Activated naive CD4-positive, alpha-beta T cell treated with anti-CD3 and anti-CD28 coated beads, Interleukin-2, amount 50 U/mL, for 16 hours (primary cell): ENCODE data around the gene MRPL27.
"Not testable (repeated sequence)": the region's sequence is repeated elsewhere in the genome, so short reads cannot be mapped to it uniquely, and the experiment has no call there.

ENCODE experiments used
- DNase-seq: peaks from one replicate; pipeline ENCODE4 v3.0.0-alpha.2; 2020

MRPL27 gene

DNA sequence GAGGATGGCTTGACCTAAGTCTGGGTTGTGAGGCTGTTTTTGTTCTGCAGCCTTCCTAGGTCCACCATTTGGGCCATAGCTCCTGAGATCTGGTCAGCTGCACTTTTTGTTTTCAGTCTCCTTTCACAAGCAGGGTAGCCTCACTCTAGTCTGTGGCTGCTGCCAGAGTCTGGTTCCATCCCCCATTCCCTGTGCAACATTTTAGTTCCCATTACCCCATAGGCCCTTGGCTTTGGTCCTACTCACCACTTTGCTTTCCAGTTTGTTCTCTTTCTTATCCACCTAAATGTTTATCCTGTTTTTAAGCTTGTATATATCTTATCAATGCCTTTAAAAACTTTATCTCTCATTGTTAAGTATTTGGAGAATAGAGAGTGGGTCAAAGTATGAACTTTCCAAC lies 33.6 kb downstream of the MRPL27 start:
- DNase-seq = no peak

GRCh38 chr17:50338645-50339044 lies 34.3 kb downstream of the MRPL27 start:
- DNase-seq = no peak

GRCh38 chr17:50337956-50338355 lies 35.0 kb downstream of the MRPL27 start:
- DNase-seq = no peak

DNA sequence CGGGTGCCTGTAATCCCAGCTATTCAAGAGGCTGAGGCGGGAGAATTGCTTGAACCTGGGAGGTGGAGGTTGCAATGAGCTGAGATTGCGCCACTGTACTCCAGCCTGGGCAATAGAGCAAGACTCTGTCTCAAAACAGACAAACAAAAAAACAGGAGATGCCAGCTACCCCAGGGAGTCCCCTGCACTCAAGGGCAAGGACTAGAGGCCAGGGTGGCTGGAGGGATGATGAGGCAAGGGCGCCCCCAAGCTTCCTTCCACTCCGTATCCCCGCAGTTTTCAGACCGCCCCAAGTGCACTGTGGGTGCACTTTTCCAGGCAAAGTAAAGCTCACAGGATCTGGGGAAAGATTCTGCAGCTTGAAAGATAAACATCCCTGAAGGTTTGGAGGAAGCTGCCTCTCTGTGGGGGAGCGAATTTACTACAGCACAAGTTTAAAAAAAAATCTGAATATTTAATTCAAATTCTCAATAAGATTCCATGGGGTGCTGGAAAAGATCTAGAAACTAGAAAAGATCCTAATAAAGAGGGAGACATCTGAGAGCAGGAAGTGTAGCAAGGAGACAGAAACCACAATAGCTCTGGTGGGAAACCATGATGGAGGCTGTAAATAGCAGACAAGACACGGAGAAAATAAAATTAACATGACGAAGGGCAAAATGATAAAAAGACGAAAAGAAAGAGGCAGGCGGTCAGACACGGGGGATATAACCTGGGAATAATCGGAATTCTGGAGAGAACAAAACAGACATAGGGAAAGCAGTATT lies 39.5 kb downstream of the MRPL27 start:
- DNase-seq = not testable (repeated sequence)

GRCh38 chr17:50332196-50332595 lies 40.8 kb downstream of the MRPL27 start:
- no peak for DNase-seq

DNA sequence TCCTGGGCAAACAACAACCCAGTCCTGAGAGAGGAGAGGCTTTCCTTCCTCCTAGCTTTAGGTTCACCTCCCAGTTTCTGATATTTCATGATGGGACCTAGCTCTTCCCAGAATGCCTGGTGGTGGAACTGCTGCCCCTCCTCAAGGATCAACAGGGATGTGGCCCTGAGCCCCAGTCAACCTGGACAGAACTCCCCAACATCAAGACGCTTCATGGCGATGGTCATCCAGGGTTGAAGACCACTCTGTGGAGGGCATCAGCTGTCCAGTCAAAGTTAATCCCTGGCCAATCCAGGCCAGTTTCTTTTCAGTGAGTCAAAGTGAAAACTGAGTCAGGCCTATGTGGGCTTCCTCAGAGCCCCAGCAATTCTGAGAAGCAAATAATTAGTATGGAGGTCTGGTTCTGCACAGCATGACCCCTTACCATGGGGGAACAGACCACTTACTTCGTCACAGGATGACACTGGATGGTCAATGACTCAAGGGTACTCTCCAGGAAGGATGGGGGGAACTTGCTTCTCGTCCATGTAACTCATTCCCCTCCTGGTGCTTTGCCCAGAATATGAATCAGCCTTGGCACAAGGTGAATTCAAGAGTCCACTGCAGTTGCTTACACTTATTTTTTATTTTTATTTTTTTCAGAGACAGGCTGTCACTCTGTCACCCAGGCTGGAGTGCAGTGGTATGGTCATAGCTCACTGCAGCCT lies 41.7 kb downstream of the MRPL27 start:
- no peak for DNase-seq

DNA sequence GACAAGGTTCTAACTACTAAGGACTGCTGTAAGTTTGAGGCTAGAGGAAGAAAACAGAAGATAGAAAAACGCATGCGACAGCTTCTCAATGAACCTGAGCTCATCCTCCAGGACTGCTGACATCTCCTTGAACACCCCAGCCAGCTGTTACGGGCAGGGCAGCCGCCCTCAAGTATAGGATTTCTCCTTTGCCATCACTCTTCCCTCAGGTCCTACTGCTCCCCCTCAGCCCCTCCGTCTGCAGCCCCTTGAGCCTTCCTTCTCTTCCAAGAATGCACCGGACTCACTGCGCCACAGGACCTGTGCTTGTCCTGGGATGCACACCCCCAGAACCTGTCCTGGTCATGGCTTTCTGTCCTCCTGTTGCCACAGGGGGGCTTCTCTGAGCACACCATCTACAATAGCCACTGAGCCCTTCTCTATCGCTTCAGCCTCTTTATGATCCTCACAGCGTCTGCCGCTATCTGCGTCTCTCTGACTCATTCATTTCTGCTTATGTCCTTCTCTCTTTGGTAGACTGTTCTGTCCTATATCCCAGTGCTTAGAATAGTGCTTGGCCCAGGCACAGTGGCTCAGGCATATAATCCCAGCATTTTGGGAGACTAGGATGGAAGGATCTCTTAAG lies 42.7 kb downstream of the MRPL27 start:
- no peak for DNase-seq

DNA sequence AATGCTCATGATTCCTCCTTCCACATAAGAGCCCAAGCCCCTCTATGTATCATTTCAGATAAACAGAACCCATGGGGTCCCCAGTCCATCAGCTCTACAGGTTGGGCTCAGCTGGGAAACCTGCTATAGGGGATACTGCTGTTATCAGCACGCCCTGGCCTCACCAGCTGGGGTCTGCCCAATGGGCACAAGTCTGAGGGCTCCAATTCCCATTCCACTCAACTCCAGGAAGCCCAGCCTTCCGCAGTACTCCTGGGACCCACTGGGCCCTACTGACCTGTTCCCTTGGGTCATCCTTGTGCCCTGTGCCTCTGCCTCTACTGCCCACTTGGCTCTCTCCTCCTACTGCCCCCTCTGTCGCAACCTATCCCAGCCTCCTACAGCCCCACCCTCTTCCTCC lies 43.3 kb downstream of the MRPL27 start:
- no peak for DNase-seq

DNA sequence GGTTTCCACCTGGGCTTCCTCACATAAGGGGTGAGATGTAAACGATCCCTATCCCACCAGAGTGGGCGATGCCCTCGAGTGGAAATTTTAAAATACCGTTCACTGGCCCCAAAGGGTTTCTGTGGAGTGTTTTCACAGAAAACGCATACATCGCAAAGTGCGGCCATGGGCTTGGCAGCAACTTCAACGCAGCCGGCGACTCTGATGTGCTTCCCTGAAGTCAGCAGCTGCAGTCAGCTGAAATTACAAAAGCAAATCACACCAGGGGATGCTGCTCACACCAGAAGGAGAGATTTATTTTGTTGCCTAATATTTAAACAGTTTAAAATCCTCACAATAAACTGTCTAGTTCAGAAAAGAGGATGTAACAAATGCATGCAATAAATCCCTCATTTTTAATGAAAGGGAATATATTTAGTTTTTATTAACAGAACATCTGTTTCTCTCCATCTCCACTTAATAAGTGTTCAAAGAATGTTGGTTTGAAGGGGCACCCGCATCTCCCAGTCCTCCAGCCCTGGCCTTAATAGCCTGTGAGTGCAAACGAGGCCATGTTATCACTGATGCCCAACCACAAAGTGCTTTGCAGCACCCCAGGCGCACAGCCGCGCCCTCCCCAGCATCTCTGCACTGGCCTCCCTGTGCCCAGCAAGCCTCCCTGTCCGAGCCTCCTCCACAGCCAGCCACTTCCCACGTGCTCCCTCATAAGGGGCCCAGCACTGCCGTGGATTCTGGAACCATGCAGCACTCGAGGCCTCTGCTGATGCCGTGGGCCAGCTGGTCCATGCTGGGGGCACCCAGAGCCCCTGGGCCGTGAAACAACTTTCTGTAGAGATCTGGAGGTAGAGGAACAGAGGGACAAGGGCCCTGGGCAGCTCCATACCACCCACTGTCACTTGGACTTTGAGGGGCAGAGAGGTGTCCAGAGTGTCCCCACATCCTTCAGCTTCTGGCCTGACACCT lies 44.3 kb downstream of the MRPL27 start:
- no peak for DNase-seq

GRCh38 chr17:50326831-50327364 lies 46.1 kb downstream of the MRPL27 start:
- DNase-seq = no peak

DNA sequence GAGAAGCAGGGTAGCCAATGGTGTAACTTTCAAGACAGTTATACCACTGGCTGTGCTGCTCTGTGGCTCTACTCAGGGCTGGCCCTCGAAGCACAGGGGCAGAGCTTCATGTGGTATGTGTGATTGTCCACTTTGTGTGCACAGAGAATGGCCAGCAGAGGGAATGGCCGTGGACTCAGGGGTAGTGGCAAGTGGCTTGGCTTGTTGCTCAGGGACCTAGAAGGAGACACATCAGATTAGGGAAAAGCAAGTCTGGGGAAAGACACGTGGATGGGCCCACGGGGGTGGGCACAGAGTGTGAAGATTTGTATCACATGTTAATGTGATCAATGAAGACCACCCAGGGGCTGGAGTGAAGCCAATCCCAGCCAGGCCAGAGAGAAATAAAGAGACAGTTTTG lies 47.1 kb downstream of the MRPL27 start:
- no peak for DNase-seq

DNA sequence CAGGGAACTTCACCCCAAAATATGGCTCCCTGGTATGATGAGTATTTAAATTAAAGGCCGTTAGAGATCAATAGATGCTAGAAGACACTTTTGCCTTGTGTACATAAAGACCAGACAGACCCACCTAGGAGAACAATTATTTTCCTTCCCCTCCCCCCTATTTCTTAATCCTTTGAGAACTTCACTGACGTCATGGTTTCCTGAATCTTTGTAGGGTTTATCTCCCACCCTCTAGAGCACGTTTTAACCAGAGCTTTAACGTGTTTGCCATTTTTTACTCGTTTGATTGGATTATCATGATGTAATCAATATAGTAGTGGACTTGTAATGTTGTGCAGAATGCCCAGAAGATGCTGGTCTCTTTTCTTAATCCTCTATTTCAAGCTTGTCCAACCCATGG lies 49.9 kb downstream of the MRPL27 start:
- no peak for DNase-seq

DNA sequence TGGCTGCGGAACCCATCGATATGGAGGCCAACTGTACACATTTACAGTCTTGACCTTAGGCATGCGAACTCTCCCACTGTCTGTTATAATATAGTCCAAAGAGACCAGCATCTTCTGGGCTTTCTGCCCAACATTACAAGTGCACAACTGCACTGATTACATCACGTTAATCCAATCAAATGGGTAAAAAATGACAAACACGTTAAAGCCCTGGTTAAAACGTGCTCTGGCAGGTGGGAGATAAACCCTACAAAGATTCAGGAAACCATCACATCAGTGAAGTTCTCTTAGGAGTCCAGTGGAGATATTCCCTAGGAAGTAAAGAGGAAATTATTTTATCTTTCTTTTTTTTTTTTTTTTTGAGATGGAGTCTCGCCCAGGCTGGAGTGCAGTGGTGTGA lies 50.7 kb downstream of the MRPL27 start:
- no peak for DNase-seq

- no peak for DNase-seq
Observed at GRCh38 chr17:50319306-50320004, 53.5 kb downstream of the MRPL27 start.

- no peak for DNase-seq
Observed at GRCh38 chr17:50318501-50319285, 54.3 kb downstream of the MRPL27 start.
